ENCODE data around the gene BEX4.
"Not testable (repeated sequence)": the region's sequence is repeated elsewhere in the genome, so short reads cannot be mapped to it uniquely, and the experiment has no call there.

The BEX4 gene, protein sequence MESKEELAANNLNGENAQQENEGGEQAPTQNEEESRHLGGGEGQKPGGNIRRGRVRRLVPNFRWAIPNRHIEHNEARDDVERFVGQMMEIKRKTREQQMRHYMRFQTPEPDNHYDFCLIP

GRCh38 chrX:103214870-103215424 lies at the start of gene BEX4:
Gene BEX4, plus strand, starts transcription at chrX:103215108. Its CDS starts 1,046 bp downstream, at chrX:103216154.
- no peak within 1 kb of the TSS for H3K4me2 ChIP-seq (ENCODE audit: low read length)
- no peaks in the 10 kb centered on the region for H3K79me2 ChIP-seq (ENCODE audit: low read length)
- no peaks in the 10 kb centered on the region for H3K4me1 ChIP-seq (ENCODE audit: low read length)
- no peaks in the 10 kb centered on the region for H3K9me3 ChIP-seq (ENCODE audit: insufficient read depth, low read length)
- no peaks in the 10 kb centered on the region for H3K27me3 ChIP-seq (ENCODE audit: low read depth, low read length)
- no peak within 1 kb of the TSS for H3K27ac ChIP-seq (ENCODE audit: low read length)
- H4K20me1 ChIP-seq (ENCODE audit: insufficient read depth, low read length) = no peaks in the 10 kb centered on the region
- H3K36me3 ChIP-seq (replicated peaks; ENCODE audit: low read depth, low read length) = no peaks in the 10 kb centered on the region
- H2AFZ ChIP-seq (ENCODE audit: low read depth, low read length) = no peak within 1 kb of the TSS
- H3K4me3 ChIP-seq (ENCODE audit: low read length) = no peak within 1 kb of the TSS
- TF ChIP-seq EZH2phosphoT487 (IDR thresholded peaks at IDR 0.05; ENCODE audit: low read depth) (no peak), CTCF (IDR thresholded peaks at IDR 0.05; ENCODE audit: low read depth, low read length) (no peak)
- H3K9ac ChIP-seq (ENCODE audit: low read length) = no peak within 1 kb of the TSS

GRCh38 chrX:103170216-103170615 lies 44.7 kb upstream of the BEX4 start:
- TF ChIP-seq EZH2phosphoT487 (IDR thresholded peaks at IDR 0.05; ENCODE audit: low read depth) (no peak), CTCF (IDR thresholded peaks at IDR 0.05; ENCODE audit: low read depth, low read length) (no peak)
- no peaks in the 10 kb centered on the region for H3K36me3 ChIP-seq (replicated peaks; ENCODE audit: low read depth, low read length)
- no peaks in the 10 kb centered on the region for H3K9me3 ChIP-seq (ENCODE audit: insufficient read depth, low read length)
- no peaks in the 10 kb centered on the region for H4K20me1 ChIP-seq (ENCODE audit: insufficient read depth, low read length)
- no peaks in the 10 kb centered on the region for H3K79me2 ChIP-seq (ENCODE audit: low read length)
- no peaks in the 10 kb centered on the region for H3K4me1 ChIP-seq (ENCODE audit: low read length)
- H3K27ac ChIP-seq (ENCODE audit: low read length) = no peak overlapping the region
- H3K4me3 ChIP-seq (ENCODE audit: low read length) = no peak overlapping the region
- no peak overlapping the region for H2AFZ ChIP-seq (ENCODE audit: low read depth, low read length)
- no peak overlapping the region for H3K4me2 ChIP-seq (ENCODE audit: low read length)
- H3K9ac ChIP-seq (ENCODE audit: low read length) = no peak overlapping the region
- H3K27me3 ChIP-seq (ENCODE audit: low read depth, low read length) = no peaks in the 10 kb centered on the region

DNA sequence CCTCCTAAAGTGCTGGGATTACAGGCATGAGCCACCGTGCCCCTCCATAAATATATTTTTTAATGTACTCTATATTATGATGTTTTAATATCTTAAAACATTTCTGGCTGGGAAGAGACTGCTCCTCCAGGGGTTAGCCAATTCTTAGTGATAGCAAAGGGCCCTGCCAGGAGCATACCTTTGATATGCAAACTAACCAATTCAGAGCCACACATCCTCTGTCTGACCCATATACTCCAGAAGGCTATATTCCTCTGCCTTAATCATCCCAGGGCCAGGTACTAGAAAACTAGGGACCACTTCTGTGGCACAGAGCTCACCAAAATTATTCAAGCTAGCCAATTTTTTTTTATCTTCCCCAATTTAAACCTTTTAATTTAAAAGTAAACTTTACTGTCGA lies 43.6 kb upstream of the BEX4 start:
- Histone ChIP-seq H3K9me3 (ENCODE audit: insufficient read depth, low read length) (no peaks in the 10 kb centered on the region), H2AFZ (ENCODE audit: low read depth, low read length) (no peak overlapping the region), H3K4me2 (ENCODE audit: low read length) (no peak overlapping the region), H3K36me3 (replicated peaks; ENCODE audit: low read depth, low read length) (no peaks in the 10 kb centered on the region), H3K4me1 (ENCODE audit: low read length) (no peaks in the 10 kb centered on the region), H4K20me1 (ENCODE audit: insufficient read depth, low read length) (no peaks in the 10 kb centered on the region), H3K79me2 (ENCODE audit: low read length) (no peaks in the 10 kb centered on the region), H3K27me3 (ENCODE audit: low read depth, low read length) (no peaks in the 10 kb centered on the region), H3K4me3 (ENCODE audit: low read length) (no peak overlapping the region), H3K27ac (ENCODE audit: low read length) (no peak overlapping the region), H3K9ac (ENCODE audit: low read length) (no peak overlapping the region)
- no peak for TF ChIP-seq EZH2phosphoT487 (IDR thresholded peaks at IDR 0.05; ENCODE audit: low read depth)
- no peak for TF ChIP-seq CTCF (IDR thresholded peaks at IDR 0.05; ENCODE audit: low read depth, low read length)

- H3K36me3 ChIP-seq (replicated peaks; ENCODE audit: low read depth, low read length); H3K9me3 ChIP-seq (ENCODE audit: insufficient read depth, low read length); H3K4me3 ChIP-seq (ENCODE audit: low read length); H4K20me1 ChIP-seq (ENCODE audit: insufficient read depth, low read length); H3K4me1 ChIP-seq (ENCODE audit: low read length); H3K9ac ChIP-seq (ENCODE audit: low read length); H3K79me2 ChIP-seq (ENCODE audit: low read length); H3K27me3 ChIP-seq (ENCODE audit: low read depth, low read length); H3K27ac ChIP-seq (ENCODE audit: low read length); H2AFZ ChIP-seq (ENCODE audit: low read depth, low read length); H3K4me2 ChIP-seq (ENCODE audit: low read length): not testable (repeated sequence)
Measured at GRCh38 chrX:103175256-103175655, 39.7 kb upstream of the BEX4 start.
